ENCODE measurements around the gene IPO9. TPM values are rescaled to one million over a fixed set of nuclear protein-coding genes. Genes with fewer than 3 reads are reported as not detected.

IPO9 gene
- total and polyA plus RNA-seq, 7 donors = 8.1 to 20.2 (median 15.5) TPM

DNA sequence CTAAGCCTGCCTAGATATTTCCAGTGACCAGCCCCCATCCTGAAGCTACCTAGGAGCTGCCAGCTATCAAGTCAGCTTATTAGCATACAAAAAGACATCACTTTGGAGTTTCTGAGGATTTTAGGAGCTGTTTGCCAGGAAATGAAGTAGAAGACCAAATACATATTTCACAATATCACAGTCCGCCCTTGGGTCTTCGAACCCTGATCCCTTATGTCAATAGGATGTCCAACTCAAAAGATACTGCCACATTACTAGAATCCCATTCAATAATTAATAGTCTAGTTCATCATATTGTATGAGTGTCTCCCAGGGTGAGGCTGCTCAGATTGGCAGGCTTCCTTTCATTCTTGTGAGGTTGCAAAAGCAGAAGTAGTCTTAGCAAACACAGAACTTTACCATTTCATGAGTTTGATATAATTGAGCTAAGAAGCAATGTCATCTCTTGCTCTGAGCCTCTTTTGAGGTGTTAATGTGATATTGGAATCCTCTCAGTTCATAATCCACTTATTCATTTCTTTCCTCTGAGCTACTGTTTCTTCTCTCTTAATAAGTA, 13.6 kb downstream of the IPO9 start:
- H3K4me3 ChIP-seq = no peak overlapping the region
- intact Hi-C loops (cut with DNase I) = no loop called here
- no peak for TF ChIP-seq POLR2AphosphoS5 (IDR thresholded peaks at IDR 0.05)
- no peak for TF ChIP-seq POLR2A (IDR thresholded peaks at IDR 0.05)
- peaks cover 0 to 2% (median 0%) of the 10 kb centered on the region in 4 donors for H3K36me3 ChIP-seq
- WGBS, 2 donors = 98% methylated on average over 2 of the region's 2 CpGs
- DNase-seq = no peak
- H3K9me3 ChIP-seq = no peaks in the 10 kb centered on the region
- no peak overlapping the region for H3K27ac ChIP-seq
- no peaks in the 10 kb centered on the region for H3K27me3 ChIP-seq
- peaks cover 0 to 6% (median 0%) of the 10 kb centered on the region in 4 donors for H3K4me1 ChIP-seq

DNA sequence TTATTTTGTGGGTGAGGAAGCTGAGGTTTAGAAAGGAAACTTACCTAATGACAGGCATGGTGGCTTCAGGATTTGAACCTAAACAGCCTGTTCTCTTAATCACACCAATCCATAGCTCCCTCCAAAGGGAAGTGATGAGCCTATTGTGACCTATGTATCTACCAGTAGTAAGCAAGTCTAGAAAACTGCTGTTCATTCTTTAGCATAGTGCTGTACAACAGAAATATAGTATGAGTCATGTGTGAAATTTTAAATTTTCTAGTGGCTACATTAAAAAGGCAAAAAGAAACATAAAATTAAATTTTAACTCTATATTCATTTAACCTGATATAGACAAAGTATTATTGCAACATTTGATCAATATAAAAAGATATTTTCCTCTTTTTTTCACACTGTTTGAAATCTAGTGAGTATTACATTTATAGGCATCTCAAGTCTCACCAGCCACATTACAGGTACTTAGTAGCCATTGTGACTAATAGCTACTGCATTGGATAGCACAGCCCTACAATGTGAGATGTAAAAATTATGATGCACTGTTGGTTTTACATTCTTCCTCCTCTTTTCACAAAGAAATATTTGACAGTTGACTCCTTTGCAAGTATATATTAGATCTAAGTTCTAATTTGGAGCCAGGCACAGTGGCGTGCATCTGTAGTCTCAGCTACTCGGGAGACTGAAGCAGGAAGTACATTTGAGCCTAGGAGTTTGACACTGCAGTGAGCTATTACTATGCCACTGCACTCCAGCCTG, 16.6 kb downstream of the IPO9 start:
- WGBS, 2 donors = 73 to 79% methylated on average over 2 of the region's 2 CpGs

DNA sequence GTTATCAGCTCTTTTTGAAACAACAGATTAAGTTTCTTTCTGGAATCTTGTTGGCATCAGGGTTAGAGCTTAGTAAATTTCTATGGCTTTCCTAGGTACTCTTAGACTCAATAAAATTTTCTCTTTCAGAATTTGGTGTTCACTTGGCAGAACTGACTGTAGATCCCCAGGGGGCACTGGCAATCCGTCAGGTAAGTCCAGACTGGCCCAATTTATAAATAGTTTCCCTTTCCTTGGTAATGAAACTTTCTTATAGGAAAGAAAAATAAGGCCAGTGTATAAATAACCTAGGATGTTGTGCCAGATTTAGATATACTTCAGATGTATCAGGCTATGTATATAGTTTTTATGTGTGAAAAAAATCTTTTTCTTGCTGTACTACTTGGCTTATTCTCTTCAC, 18.2 kb downstream of the IPO9 start:
- no peak for DNase-seq

More for the DNA sequence above, 16.6 kb downstream of the IPO9 start:
- Histone ChIP-seq H3K27ac (no peak overlapping the region), H3K9me3 (no peaks in the 10 kb centered on the region), H3K27me3 (no peaks in the 10 kb centered on the region), H3K4me3 (no peak overlapping the region), H3K36me3 (peaks cover 0 to 23% (median 3%) of the 10 kb centered on the region in 4 donors), H3K4me1 (peaks cover 0 to 21% (median 12%) of the 10 kb centered on the region in 4 donors)
- intact Hi-C loops (cut with DNase I) = no loop called here
- TF ChIP-seq EP300 (IDR thresholded peaks at IDR 0.05) (no peak), POLR2AphosphoS5 (IDR thresholded peaks at IDR 0.05) (no peak), POLR2A (IDR thresholded peaks at IDR 0.05) (no peak)
- TF ChIP-seq, protein P1, sequence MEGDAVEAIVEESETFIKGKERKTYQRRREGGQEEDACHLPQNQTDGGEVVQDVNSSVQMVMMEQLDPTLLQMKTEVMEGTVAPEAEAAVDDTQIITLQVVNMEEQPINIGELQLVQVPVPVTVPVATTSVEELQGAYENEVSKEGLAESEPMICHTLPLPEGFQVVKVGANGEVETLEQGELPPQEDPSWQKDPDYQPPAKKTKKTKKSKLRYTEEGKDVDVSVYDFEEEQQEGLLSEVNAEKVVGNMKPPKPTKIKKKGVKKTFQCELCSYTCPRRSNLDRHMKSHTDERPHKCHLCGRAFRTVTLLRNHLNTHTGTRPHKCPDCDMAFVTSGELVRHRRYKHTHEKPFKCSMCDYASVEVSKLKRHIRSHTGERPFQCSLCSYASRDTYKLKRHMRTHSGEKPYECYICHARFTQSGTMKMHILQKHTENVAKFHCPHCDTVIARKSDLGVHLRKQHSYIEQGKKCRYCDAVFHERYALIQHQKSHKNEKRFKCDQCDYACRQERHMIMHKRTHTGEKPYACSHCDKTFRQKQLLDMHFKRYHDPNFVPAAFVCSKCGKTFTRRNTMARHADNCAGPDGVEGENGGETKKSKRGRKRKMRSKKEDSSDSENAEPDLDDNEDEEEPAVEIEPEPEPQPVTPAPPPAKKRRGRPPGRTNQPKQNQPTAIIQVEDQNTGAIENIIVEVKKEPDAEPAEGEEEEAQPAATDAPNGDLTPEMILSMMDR (IDR thresholded peaks at IDR 0.05) = no peak
- no peak for DNase-seq

DNA sequence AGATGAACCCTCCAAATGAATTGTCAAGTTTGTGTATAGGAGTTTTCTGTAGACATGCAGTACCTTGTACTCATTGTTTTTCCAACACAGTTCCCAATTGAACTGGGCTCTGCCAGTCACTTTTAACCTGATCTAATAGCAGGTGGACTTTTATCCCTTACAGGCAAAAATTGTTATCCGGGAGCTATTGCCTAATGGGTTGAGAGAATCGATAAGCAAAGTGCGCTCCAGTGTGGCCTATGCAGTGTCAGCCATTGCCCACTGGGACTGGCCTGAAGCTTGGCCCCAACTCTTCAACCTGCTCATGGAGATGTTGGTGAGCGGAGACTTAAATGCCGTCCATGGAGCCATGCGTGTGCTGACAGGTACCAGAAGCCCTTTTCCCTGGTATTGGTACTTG, 19.3 kb downstream of the IPO9 start:
- TF ChIP-seq POLR2AphosphoS5 (IDR thresholded peaks at IDR 0.05) = no peak
- TF ChIP-seq, protein P1 (IDR thresholded peaks at IDR 0.05) = no peak
- no peak for TF ChIP-seq EP300 (IDR thresholded peaks at IDR 0.05)
- no peak for TF ChIP-seq POLR2A (IDR thresholded peaks at IDR 0.05)
- Histone ChIP-seq H3K4me3 (no peak overlapping the region), H3K36me3 (peaks cover 12 to 49% (median 15%) of the 10 kb centered on the region in 4 donors), H3K27me3 (no peaks in the 10 kb centered on the region), H3K9me3 (no peaks in the 10 kb centered on the region), H3K4me1 (peaks cover 0 to 29% (median 15%) of the 10 kb centered on the region in 4 donors), H3K27ac (no peak overlapping the region)
- DNase-seq = no peak
- intact Hi-C loops (cut with DNase I) = no loop called here
- WGBS, 2 donors = 96 to 98% methylated on average over 6 of the region's 6 CpGs

More for the DNA sequence above, 18.2 kb downstream of the IPO9 start:
- H3K36me3 ChIP-seq = peaks cover 4 to 38% (median 5%) of the 10 kb centered on the region in 4 donors
- TF ChIP-seq, protein P1 (IDR thresholded peaks at IDR 0.05) = no peak
- no peak for TF ChIP-seq EP300 (IDR thresholded peaks at IDR 0.05)
- no peak for TF ChIP-seq POLR2A (IDR thresholded peaks at IDR 0.05)
- TF ChIP-seq POLR2AphosphoS5 (IDR thresholded peaks at IDR 0.05) = no peak
- no peaks in the 10 kb centered on the region for H3K27me3 ChIP-seq
- peaks cover 0 to 29% (median 15%) of the 10 kb centered on the region in 4 donors for H3K4me1 ChIP-seq
- H3K27ac ChIP-seq = no peak overlapping the region
- intact Hi-C loops (cut with DNase I) = no loop called here
- 81 to 91% methylated on average over 1 of the region's 1 CpG for WGBS, 2 donors
- H3K4me3 ChIP-seq = no peak overlapping the region
- no peaks in the 10 kb centered on the region for H3K9me3 ChIP-seq

DNA sequence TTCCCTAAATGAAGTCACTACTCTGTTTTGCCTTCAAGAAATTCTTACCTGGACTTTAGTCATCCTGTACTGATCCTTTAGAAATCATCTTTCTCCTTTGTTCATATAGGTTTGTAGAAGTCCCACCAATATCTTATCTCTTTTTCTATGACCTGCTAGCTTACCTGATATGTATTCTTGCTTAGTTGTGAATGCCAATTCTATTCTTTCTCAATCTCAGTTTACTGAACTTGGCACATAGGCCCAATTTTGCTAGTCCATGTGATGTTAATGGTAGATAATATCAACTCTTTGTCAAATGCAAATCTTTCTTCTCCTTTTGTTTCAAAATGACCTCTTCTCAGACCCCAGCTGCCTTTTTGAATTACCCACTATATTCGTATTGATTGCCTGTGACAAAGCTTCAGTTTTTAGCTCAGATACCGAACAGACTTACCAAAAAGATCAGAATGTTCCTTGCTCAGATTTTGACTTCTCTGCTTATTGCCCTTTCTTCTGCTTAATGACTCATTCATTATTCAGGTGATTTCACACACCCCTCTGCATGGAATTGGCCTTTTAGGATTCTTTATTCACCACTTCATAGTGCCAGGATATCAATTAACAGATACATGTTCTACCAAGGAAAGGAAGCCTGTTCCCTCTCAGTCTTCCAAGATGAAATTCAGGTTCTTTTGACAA, 20.6 kb downstream of the IPO9 start:
- 94 to 98% methylated on average over 2 of the region's 2 CpGs for WGBS, 2 donors
- Histone ChIP-seq H3K4me3 (no peak overlapping the region), H3K27me3 (no peaks in the 10 kb centered on the region), H3K36me3 (peaks cover 19 to 62% (median 25%) of the 10 kb centered on the region in 4 donors), H3K4me1 (peaks cover 0 to 29% (median 15%) of the 10 kb centered on the region in 4 donors), H3K27ac (peak overlapping the region in 3 of 4 donors; percentile 50 to 72 (median 61)), H3K9me3 (no peaks in the 10 kb centered on the region)
- TF ChIP-seq, protein P1 (IDR thresholded peaks at IDR 0.05) = no peak
- TF ChIP-seq POLR2AphosphoS5 (IDR thresholded peaks at IDR 0.05) (no peak), POLR2A (IDR thresholded peaks at IDR 0.05) (no peak), EP300 (IDR thresholded peaks at IDR 0.05) (no peak)
- intact Hi-C loops (cut with DNase I) = no loop called here
- DNase-seq = no peak

Data from sigmoid colon (tissue), 7 donors.